Panc1 (cell line): ENCODE data around the gene NELFCD. TPM values are rescaled to one million over a fixed set of nuclear protein-coding genes. Genes with fewer than 3 reads are reported as not detected.

Experiments used
- ATAC-seq: fragments of 200-7000 bp; cut with Tn5 transposase; 2 replicates; pipeline ENCODE4 v1.9.1; 2020; ENCODE audit warnings: mild to moderate bottlenecking, moderate library complexity
- BruUV-seq: library from RNA; stranded (reverse); fragments of 400-500 nt; replicated peaks from 2 replicates; lab custom pipeline; 2021; lab: Mats Ljungman, UMichigan
- CTCF ChIA-PET: fragments of 300-600 bp; sonication (Branson Sonifier 250); formaldehyde crosslinking; loops from one replicate; lab custom pipeline; 2022; ENCODE audit warnings: antibody characterized with exemption; lab: Charles Lee
- POLR2A ChIA-PET: fragments of 300-600 bp; sonication (Branson Sonifier 250); formaldehyde crosslinking; loops from one replicate; lab custom pipeline; 2022; ENCODE audit warnings: antibody characterized with exemption; lab: Charles Lee
- DNase-seq: peaks from one replicate; pipeline ENCODE4 v3.0.0-alpha.2; 2010; ENCODE audit warnings: low read depth, low spot score
- H3K27ac ChIP-seq: 2 replicates; pipeline ENCODE4 v1.5.1; 2011; ENCODE audit warnings: mild to moderate bottlenecking, low read length, inconsistent platforms
- H3K27me3 ChIP-seq: fragments of 200-500 bp; sonication (Bioruptor generic); 2 replicates; pipeline ENCODE4 v1.6.0; 2014; ENCODE audit warnings: low read length, inconsistent platforms; ENCODE audit not compliant: control insufficient read depth, insufficient read depth
- H3K36me3 ChIP-seq: fragments of 200-500 bp; sonication (Bioruptor generic); 2 replicates; pipeline ENCODE4 v1.5.1; 2014; ENCODE audit warnings: inconsistent platforms, mild to moderate bottlenecking, low read length, moderate library complexity; ENCODE audit not compliant: control insufficient read depth, insufficient read depth
- H3K4me1 ChIP-seq: 2 replicates; pipeline ENCODE4 v1.5.1; 2011; ENCODE audit warnings: inconsistent platforms, mild to moderate bottlenecking, low read length, moderate library complexity; ENCODE audit not compliant: control insufficient read depth, insufficient read depth
- H3K4me3 ChIP-seq, 2 experiments: 2 replicates each; pipeline ENCODE4 v1.5.1; 2011 to 2012; ENCODE audit warnings: low read depth in 2 of 2, low read length in 2 of 2, mild to moderate bottlenecking in 2 of 2, inconsistent platforms in 1 of 2, moderate library complexity in 1 of 2
- H3K9me3 ChIP-seq: fragments of 200-500 bp; sonication (Bioruptor generic); 2 replicates; pipeline ENCODE4 v1.5.1; 2014; ENCODE audit warnings: low read depth, mild to moderate bottlenecking, inconsistent platforms, low read length, moderate library complexity; ENCODE audit not compliant: control insufficient read depth, insufficient read depth
- POLR2AphosphoS5 ChIP-seq: IDR thresholded peaks from 2 replicates; pipeline ENCODE4 v1.6.1; 2012; ENCODE audit warnings: mild to moderate bottlenecking, low read depth, low read length, moderate library complexity
- SIN3A ChIP-seq: IDR thresholded peaks from 2 replicates; pipeline ENCODE4 v1.6.1; 2012; ENCODE audit warnings: low read depth, mild to moderate bottlenecking, low read length, moderate library complexity, borderline replicate concordance; ENCODE audit not compliant: insufficient read depth
- TCF7L2 ChIP-seq: IDR thresholded peaks from 2 replicates; pipeline ENCODE4 v1.6.1; 2011; ENCODE audit warnings: mild to moderate bottlenecking, low read depth, low read length, inconsistent platforms
- in situ Hi-C: cut with HindIII; loops from 2 replicates; pipeline ENCODE4 v1.10.0; 2016; ENCODE audit warnings: low sequenced_read_pairs, low pct_unique_long_range_greater_than_20kb
- intact Hi-C: fragments of 100-400 bp; cut with micrococcal nuclease; formaldehyde crosslinking; loops from one replicate; pipeline ENCODE4 v1.10.0; 2022; ENCODE audit not compliant: unreplicated experiment
- total RNA-seq: library from RNA; stranded (reverse); gene quantifications from one replicate; pipeline ENCODE4 v1.2.1, GENCODE V29; 2021; ENCODE audit not compliant: unreplicated experiment
- TF ChIP-seq, protein P1 (sequence below): fragments of 450-650 bp; IDR thresholded peaks from 2 replicates; pipeline ENCODE4 v1.5.1; 2017; ENCODE audit warnings: mild to moderate bottlenecking
- TF ChIP-seq, protein P2 (sequence below), 2 experiments: IDR thresholded peaks; 2 replicates each; pipeline ENCODE4 v1.6.1; 2011 to 2012; ENCODE audit warnings: low read depth in 2 of 2, control low read depth in 1 of 2, low read length in 1 of 2, mild to moderate bottlenecking in 1 of 2, moderate library complexity in 1 of 2; ENCODE audit not compliant: insufficient read depth in 1 of 2

Gene NELFCD
- total RNA-seq, 1 experiment from 2014 or later = 108 TPM

DNA sequence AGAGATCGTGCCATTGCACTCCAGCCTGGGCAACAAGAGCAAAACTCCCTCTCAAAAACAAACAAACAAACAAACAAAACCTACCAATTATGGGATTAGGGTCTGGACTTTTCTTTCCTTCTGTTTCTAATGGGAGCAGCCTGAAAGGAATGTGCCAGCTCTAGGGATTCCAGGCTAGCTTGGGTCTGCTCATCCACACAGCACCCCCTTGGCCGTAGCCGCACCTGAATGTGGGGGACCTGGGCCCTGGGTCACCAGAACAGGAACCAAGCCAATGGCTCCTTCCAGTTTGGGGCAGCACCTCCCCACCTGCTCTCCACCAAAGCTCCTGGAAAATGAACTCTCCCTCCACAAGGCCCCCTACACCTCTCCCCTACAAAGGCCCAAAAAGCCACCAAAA is 19.3 kb downstream of the NELFCD start:
- H3K27ac ChIP-seq = no peak overlapping the region
- H3K27me3 ChIP-seq = no peaks in the 10 kb centered on the region
- H3K4me3 ChIP-seq = no peak overlapping the region
- ChIA-PET CTCF (no interaction called here), POLR2A (no interaction called here)
- in situ Hi-C loops (no loop called here), intact Hi-C loops (no loop called here)
- no peak for TF ChIP-seq POLR2AphosphoS5
- no peak for TF ChIP-seq TCF7L2
- no peak for TF ChIP-seq SIN3A
- TF ChIP-seq, protein P1, sequence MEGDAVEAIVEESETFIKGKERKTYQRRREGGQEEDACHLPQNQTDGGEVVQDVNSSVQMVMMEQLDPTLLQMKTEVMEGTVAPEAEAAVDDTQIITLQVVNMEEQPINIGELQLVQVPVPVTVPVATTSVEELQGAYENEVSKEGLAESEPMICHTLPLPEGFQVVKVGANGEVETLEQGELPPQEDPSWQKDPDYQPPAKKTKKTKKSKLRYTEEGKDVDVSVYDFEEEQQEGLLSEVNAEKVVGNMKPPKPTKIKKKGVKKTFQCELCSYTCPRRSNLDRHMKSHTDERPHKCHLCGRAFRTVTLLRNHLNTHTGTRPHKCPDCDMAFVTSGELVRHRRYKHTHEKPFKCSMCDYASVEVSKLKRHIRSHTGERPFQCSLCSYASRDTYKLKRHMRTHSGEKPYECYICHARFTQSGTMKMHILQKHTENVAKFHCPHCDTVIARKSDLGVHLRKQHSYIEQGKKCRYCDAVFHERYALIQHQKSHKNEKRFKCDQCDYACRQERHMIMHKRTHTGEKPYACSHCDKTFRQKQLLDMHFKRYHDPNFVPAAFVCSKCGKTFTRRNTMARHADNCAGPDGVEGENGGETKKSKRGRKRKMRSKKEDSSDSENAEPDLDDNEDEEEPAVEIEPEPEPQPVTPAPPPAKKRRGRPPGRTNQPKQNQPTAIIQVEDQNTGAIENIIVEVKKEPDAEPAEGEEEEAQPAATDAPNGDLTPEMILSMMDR = no peak
- TF ChIP-seq, protein P2, sequence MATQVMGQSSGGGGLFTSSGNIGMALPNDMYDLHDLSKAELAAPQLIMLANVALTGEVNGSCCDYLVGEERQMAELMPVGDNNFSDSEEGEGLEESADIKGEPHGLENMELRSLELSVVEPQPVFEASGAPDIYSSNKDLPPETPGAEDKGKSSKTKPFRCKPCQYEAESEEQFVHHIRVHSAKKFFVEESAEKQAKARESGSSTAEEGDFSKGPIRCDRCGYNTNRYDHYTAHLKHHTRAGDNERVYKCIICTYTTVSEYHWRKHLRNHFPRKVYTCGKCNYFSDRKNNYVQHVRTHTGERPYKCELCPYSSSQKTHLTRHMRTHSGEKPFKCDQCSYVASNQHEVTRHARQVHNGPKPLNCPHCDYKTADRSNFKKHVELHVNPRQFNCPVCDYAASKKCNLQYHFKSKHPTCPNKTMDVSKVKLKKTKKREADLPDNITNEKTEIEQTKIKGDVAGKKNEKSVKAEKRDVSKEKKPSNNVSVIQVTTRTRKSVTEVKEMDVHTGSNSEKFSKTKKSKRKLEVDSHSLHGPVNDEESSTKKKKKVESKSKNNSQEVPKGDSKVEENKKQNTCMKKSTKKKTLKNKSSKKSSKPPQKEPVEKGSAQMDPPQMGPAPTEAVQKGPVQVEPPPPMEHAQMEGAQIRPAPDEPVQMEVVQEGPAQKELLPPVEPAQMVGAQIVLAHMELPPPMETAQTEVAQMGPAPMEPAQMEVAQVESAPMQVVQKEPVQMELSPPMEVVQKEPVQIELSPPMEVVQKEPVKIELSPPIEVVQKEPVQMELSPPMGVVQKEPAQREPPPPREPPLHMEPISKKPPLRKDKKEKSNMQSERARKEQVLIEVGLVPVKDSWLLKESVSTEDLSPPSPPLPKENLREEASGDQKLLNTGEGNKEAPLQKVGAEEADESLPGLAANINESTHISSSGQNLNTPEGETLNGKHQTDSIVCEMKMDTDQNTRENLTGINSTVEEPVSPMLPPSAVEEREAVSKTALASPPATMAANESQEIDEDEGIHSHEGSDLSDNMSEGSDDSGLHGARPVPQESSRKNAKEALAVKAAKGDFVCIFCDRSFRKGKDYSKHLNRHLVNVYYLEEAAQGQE (IDR thresholded peaks at IDR 0.05; ENCODE audit: insufficient read depth in 1 of 2, low read depth in 2 of 2, low read length in 1 of 2) = no peak
- H3K36me3 ChIP-seq = peaks cover 3% of the 10 kb centered on the region; the same call in 1 of the 2 replicates
- ATAC-seq = no peak
- DNase-seq = no peak
- H3K4me1 ChIP-seq = peaks cover 3% of the 10 kb centered on the region
- BruUV-seq = no TSS peak
- no peaks in the 10 kb centered on the region for H3K9me3 ChIP-seq

DNA sequence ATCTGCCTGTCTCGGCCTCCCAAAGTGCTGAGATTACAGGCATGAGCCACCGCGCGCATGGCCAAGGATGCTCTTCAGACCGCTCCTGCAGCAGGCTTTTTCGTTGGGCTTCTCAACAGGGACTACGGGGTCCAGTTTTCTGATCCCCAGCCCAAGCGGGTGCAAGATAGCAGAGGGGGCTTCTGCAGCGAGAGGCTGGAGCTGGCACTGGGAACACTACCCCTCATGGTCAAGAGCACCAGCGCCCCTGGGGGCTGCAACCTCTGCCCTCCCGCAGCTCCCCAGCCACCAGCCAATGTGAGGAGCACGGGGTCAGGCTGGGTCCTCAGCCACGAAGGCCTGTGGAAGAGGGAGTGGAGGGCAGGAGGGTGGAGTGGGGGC is 20.0 kb downstream of the NELFCD start:
- TF ChIP-seq, protein P2 (IDR thresholded peaks at IDR 0.05; ENCODE audit: insufficient read depth in 1 of 2, low read depth in 2 of 2, low read length in 1 of 2) = no peak
- TF ChIP-seq POLR2AphosphoS5 (no peak), SIN3A (no peak), TCF7L2 (no peak)
- TF ChIP-seq, protein P1 = no peak
- H3K27me3 ChIP-seq = no peaks in the 10 kb centered on the region
- CTCF ChIA-PET = no interaction called here
- no TSS peak for BruUV-seq
- no peak for ATAC-seq
- peaks cover 3% of the 10 kb centered on the region; the same call in 1 of the 2 replicates for H3K36me3 ChIP-seq
- in situ Hi-C loops (no loop called here), intact Hi-C loops (no loop called here)
- H3K27ac ChIP-seq = no peak overlapping the region
- H3K4me1 ChIP-seq = peaks cover 11% of the 10 kb centered on the region
- no peak overlapping the region for H3K4me3 ChIP-seq
- POLR2A ChIA-PET = interaction anchor here (0.7 kb wide), 1 partner anchor 86 kb away, joined by 6 read pairs; no protein-coding TSS in a partner anchor
- no peaks in the 10 kb centered on the region for H3K9me3 ChIP-seq
- DNase-seq = no peak
